ENCODE data around the gene ITPA.

The ITPA gene

DNA sequence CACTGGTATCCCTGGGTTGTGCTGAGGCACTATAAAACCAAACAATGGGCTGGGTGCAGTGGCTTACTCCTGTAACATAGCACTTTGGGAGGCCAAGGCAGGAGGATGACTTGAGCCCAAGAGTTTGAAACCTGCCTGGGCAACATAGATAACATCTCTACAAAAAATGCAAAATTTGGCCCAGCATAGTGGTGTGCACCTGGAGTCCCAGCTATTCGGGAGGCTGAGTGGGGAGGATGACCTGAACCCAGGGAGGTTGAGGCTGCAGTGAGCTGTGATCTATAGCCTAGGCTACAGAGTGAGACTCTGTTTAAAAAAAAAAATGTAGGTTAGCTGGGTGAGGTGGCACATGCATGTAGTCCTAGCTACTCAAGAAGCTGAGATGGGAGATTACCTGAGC lies 37.4 kb downstream of the ITPA start:
- DNase-seq = no peak

- DNase-seq = no peak
Measured at GRCh38 chr20:3247638-3248037, 38.3 kb downstream of the ITPA start.

- no peak for DNase-seq
Measured at GRCh38 chr20:3248167-3248992, 39.1 kb downstream of the ITPA start.

GRCh38 chr20:3248993-3249347 lies 39.7 kb downstream of the ITPA start:
- no peak for DNase-seq

GRCh38 chr20:3250091-3250504 lies 40.8 kb downstream of the ITPA start:
- DNase-seq = no peak

- DNase-seq = no peak
Measured at GRCh38 chr20:3251806-3252205, 42.5 kb downstream of the ITPA start.

DNA sequence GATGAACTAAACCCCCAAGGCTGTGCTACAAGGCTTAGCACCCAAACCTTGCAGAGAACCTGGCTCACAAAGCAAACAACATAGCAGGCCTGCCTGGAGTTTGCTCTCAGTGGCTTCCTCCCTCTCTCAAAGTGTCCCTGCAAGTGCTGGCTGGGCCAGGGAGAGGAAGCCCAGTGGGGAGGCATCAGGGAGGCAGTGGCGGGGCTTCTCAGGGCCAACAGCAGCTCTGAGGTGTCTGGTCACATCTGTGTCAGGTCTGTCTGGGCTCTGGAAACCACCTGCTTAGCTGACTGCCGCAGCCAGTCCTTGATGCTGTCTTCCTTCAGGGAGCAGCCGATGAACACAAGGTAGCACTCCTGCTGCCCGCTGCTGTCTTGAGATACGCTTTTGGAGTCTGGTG lies 46.4 kb downstream of the ITPA start:
- DNase-seq = no peak

GRCh38 chr20:3258429-3258828 lies 49.1 kb downstream of the ITPA start:
- no peak for DNase-seq

GRCh38 chr20:3262566-3262965 lies 53.3 kb downstream of the ITPA start:
- no peak for DNase-seq

GRCh38 chr20:3270051-3270450 lies 60.8 kb downstream of the ITPA start:
- no peak for DNase-seq

DNA sequence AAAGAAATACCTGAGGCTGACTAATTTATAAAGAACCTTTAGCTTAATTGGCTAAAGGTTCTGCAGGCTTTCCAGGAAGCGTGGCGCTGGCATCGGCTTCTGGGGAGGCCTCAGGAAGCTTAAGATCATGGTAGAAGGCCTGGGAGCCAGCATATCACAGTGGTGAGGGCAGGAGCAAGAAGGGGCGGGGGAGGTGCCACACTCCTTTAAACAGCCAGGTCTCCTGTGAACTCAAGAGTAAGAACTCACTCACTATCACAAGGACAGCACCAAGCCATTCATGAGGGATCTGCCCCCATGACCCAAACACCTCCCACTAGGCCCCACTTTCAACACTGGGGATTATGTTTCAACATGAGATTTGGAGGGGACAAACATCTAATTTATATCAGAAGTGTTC lies 64.1 kb downstream of the ITPA start:
- no peak for DNase-seq
